MCF 10A (cell line): ENCODE data around the gene SIRPA. TPM values are rescaled to one million over a fixed set of nuclear protein-coding genes. Genes with fewer than 3 reads are reported as not detected.

Experiments used
- BruUV-seq: library from RNA; stranded (reverse); fragments of 400-500 nt; replicated peaks from 2 replicates; lab custom pipeline; 2021; lab: Mats Ljungman, UMichigan
- CTCF ChIA-PET: fragments of 300-600 bp; sonication (Branson Sonifier 250); formaldehyde crosslinking; extraction: SDS; loops from one replicate; lab custom pipeline; 2021; ENCODE audit warnings: antibody characterized with exemption, inconsistent platforms; lab: Yijun Ruan, JAX
- POLR2A ChIA-PET: fragments of 300-600, 350-650 bp; sonication (Branson Sonifier 250); formaldehyde crosslinking; extraction: SDS; loops from one replicate; lab custom pipeline; 2020; ENCODE audit warnings: antibody characterized with exemption, inconsistent platforms; lab: Yijun Ruan, JAX
- DNase-seq: peaks from one replicate; pipeline ENCODE4 v3.0.0-alpha.2; 2018; ENCODE audit not compliant: unreplicated experiment
- H3K27ac Mint-ChIP-seq: one replicate; pipeline ENCODE4 v1.8.0; 2022; ENCODE audit warnings: mild to moderate bottlenecking, low read depth, mixed read lengths; ENCODE audit not compliant: unreplicated experiment
- H3K27me3 Mint-ChIP-seq: one replicate; pipeline ENCODE4 v1.8.0; 2022; ENCODE audit warnings: mixed read lengths; ENCODE audit not compliant: insufficient read depth, unreplicated experiment
- H3K36me3 Mint-ChIP-seq: one replicate; pipeline ENCODE4 v1.8.0; 2022; ENCODE audit warnings: mild to moderate bottlenecking, moderate library complexity, mixed read lengths; ENCODE audit not compliant: insufficient read depth, unreplicated experiment
- H3K4me1 Mint-ChIP-seq: one replicate; pipeline ENCODE4 v1.8.0; 2022; ENCODE audit warnings: mixed read lengths; ENCODE audit not compliant: insufficient read depth, unreplicated experiment
- H3K4me3 Mint-ChIP-seq: one replicate; pipeline ENCODE4 v1.8.0; 2022; ENCODE audit warnings: mild to moderate bottlenecking, moderate library complexity, mixed read lengths; ENCODE audit not compliant: unreplicated experiment
- H3K9me3 Mint-ChIP-seq: one replicate; pipeline ENCODE4 v1.8.0; 2022; ENCODE audit warnings: mixed read lengths; ENCODE audit not compliant: unreplicated experiment
- CTCF ChIP-seq: fragments of 200-600 bp; IDR thresholded peaks from one replicate; pipeline ENCODE4 v1.8.0; 2022; ENCODE audit warnings: antibody characterized with exemption, mild to moderate bottlenecking; ENCODE audit not compliant: unreplicated experiment
- intact Hi-C: fragments of 100-400 bp; cut with micrococcal nuclease; formaldehyde crosslinking; loops from 2 replicates; pipeline ENCODE4 v1.14.1; 2022
- total RNA-seq: library from RNA; stranded (reverse); gene quantifications from 2 replicates; pipeline ENCODE4 v1.2.3, GENCODE V29; 2022

The SIRPA gene
- total RNA-seq, 1 experiment from 2014 or later = 18.0 TPM

GRCh38 chr20:1857466-1857865 is 37.7 kb upstream of the SIRPA start:
- ChIA-PET CTCF (interaction anchor here (0.6 to 1.0 kb wide), 2 partner anchors 17 to 93 kb away, joined by 3 to 4 read pairs; no protein-coding TSS in a partner anchor), POLR2A (no interaction called here)
- no peak for DNase-seq
- H3K36me3 Mint-ChIP-seq = no peaks in the 10 kb centered on the region
- H3K27me3 Mint-ChIP-seq = no peaks in the 10 kb centered on the region
- H3K4me1 Mint-ChIP-seq = peaks cover 8% of the 10 kb centered on the region
- no peak overlapping the region for H3K4me3 Mint-ChIP-seq
- H3K27ac Mint-ChIP-seq = no peak overlapping the region
- TF ChIP-seq CTCF = no peak
- H3K9me3 Mint-ChIP-seq = no peaks in the 10 kb centered on the region
- BruUV-seq = no TSS peak
- intact Hi-C loops = no loop called here

- ChIA-PET CTCF (interaction anchor here (1.0 kb wide), 1 partner anchor 28 kb away, joined by 3 read pairs; no protein-coding TSS in a partner anchor), POLR2A (no interaction called here)
Observed at GRCh38 chr20:1858871-1859270, 36.3 kb upstream of the SIRPA start.

GRCh38 chr20:1860446-1860845 is 34.8 kb upstream of the SIRPA start:
- POLR2A ChIA-PET = interaction anchor here (0.6 to 1.1 kb wide), 3 partner anchors 9 to 260 kb away, joined by 3 to 4 read pairs (median 4); no protein-coding TSS in a partner anchor
- H3K27ac Mint-ChIP-seq = no peak overlapping the region

More at GRCh38 chr20:1858871-1859270, 36.3 kb upstream of the SIRPA start:
- no TSS peak for BruUV-seq
- Mint-ChIP-seq H3K27ac (no peak overlapping the region), H3K27me3 (no peaks in the 10 kb centered on the region), H3K4me1 (peaks cover 14% of the 10 kb centered on the region), H3K4me3 (no peak overlapping the region), H3K36me3 (no peaks in the 10 kb centered on the region), H3K9me3 (no peaks in the 10 kb centered on the region)
- TF ChIP-seq CTCF = no peak
- no peak for DNase-seq
- intact Hi-C loops = no loop called here

More at GRCh38 chr20:1860446-1860845, 34.8 kb upstream of the SIRPA start:
- Mint-ChIP-seq H3K4me1 (peaks cover 13% of the 10 kb centered on the region), H3K36me3 (no peaks in the 10 kb centered on the region), H3K27me3 (no peaks in the 10 kb centered on the region), H3K9me3 (no peaks in the 10 kb centered on the region), H3K4me3 (no peak overlapping the region)
- no peak for TF ChIP-seq CTCF
- BruUV-seq = no TSS peak
- peak; percentile 33 for DNase-seq
- intact Hi-C loops = no loop called here
- CTCF ChIA-PET = interaction anchor here (0.6 kb wide), 2 partner anchors 165 to 594 kb away, joined by 3 read pairs; no protein-coding TSS in a partner anchor
